SK-N-SH treated with all-trans-retinoic acid at 6 μM for 48 hours (cell line): Measurements from ENCODE around the gene CAMSAP3.

Experiments used
- ATAC-seq: fragments of 200-7000 bp; cut with Tn5 transposase; 3 replicates; pipeline ENCODE4 v1.9.1; 2020; ENCODE audit warnings: mild to moderate bottlenecking, moderate library complexity
- ARNTL ChIP-seq: fragments of 450-650 bp; formaldehyde crosslinking; IDR thresholded peaks from 2 replicates; pipeline ENCODE4 v1.5.0; 2020; ENCODE audit warnings: low read depth, mild to moderate bottlenecking, moderate library complexity, borderline replicate concordance
- BACH2 ChIP-seq: fragments of 250-450 bp; sonication (Bioruptor Pico); IDR thresholded peaks from 2 replicates; pipeline ENCODE4 v1.9.0; 2021; ENCODE audit warnings: mild to moderate bottlenecking, borderline replicate concordance
- CREB5 ChIP-seq: fragments of 250-450 bp; sonication (Bioruptor Pico); IDR thresholded peaks from 2 replicates; pipeline ENCODE4 v1.5.1; 2020; ENCODE audit warnings: low read depth, mild to moderate bottlenecking, moderate library complexity
- CSDC2 ChIP-seq: fragments of 250-450 bp; sonication (Bioruptor Pico); IDR thresholded peaks from 2 replicates; pipeline ENCODE4 v1.5.0; 2020; ENCODE audit warnings: mild to moderate bottlenecking, moderate library complexity
- CSRNP3 ChIP-seq: fragments of 250-450 bp; sonication (Bioruptor Pico); IDR thresholded peaks from 2 replicates; pipeline ENCODE4 v1.5.1; 2021; ENCODE audit warnings: mild to moderate bottlenecking, moderate library complexity
- ESRRG ChIP-seq: fragments of 250-450 bp; sonication (Bioruptor Pico); IDR thresholded peaks from 2 replicates; pipeline ENCODE4 v1.6.1; 2021; ENCODE audit warnings: mild to moderate bottlenecking
- GLIS3 ChIP-seq: fragments of 250-450 bp; sonication (Bioruptor Pico); IDR thresholded peaks from 2 replicates; pipeline ENCODE4 v1.5.0; 2020; ENCODE audit warnings: mild to moderate bottlenecking, moderate library complexity
- ISL1 ChIP-seq: fragments of 250-450 bp; sonication (Bioruptor Pico); IDR thresholded peaks from 2 replicates; pipeline ENCODE4 v2.1.2; 2022; ENCODE audit warnings: mild to moderate bottlenecking, moderate library complexity
- OSR1 ChIP-seq: fragments of 250-450 bp; sonication (Bioruptor Pico); IDR thresholded peaks from 2 replicates; pipeline ENCODE4 v1.8.0; 2022; ENCODE audit warnings: moderate library complexity, mild to moderate bottlenecking, inconsistent platforms
- POU6F1 ChIP-seq: fragments of 250-450 bp; sonication (Bioruptor Pico); IDR thresholded peaks from 2 replicates; pipeline ENCODE4 v1.8.0; 2021; ENCODE audit warnings: low read depth, mild to moderate bottlenecking, moderate library complexity, borderline replicate concordance
- PPARA ChIP-seq: fragments of 250-450 bp; sonication (Bioruptor Pico); IDR thresholded peaks from 2 replicates; pipeline ENCODE4 v1.5.0; 2020; ENCODE audit warnings: mild to moderate bottlenecking, borderline replicate concordance
- SNAI2 ChIP-seq: fragments of 250-450 bp; sonication (Bioruptor Pico); IDR thresholded peaks from 2 replicates; pipeline ENCODE4 v1.5.0; 2020; ENCODE audit warnings: mild to moderate bottlenecking, moderate library complexity
- TCF4 ChIP-seq: fragments of 250-450 bp; sonication (Bioruptor Pico); IDR thresholded peaks from 2 replicates; pipeline ENCODE4 v1.8.0; 2021; ENCODE audit warnings: mild to moderate bottlenecking, moderate library complexity, borderline replicate concordance
- TSHZ2 ChIP-seq: fragments of 250-450 bp; sonication (Bioruptor Pico); IDR thresholded peaks from 2 replicates; pipeline ENCODE4 v1.5.0; 2020; ENCODE audit warnings: mild to moderate bottlenecking, moderate library complexity
- ZC3H10 ChIP-seq: fragments of 250-450 bp; sonication (Bioruptor Pico); IDR thresholded peaks from 2 replicates; pipeline ENCODE4 v1.5.1; 2021; ENCODE audit warnings: mild to moderate bottlenecking, moderate library complexity
- ZFP3 ChIP-seq: fragments of 250-450 bp; sonication (Bioruptor Pico); IDR thresholded peaks from 2 replicates; pipeline ENCODE4 v1.5.0; 2020; ENCODE audit warnings: mild to moderate bottlenecking, moderate library complexity
- ZFP30 ChIP-seq: fragments of 450-650 bp; formaldehyde crosslinking; IDR thresholded peaks from 2 replicates; pipeline ENCODE4 v1.5.0; 2022; ENCODE audit warnings: mild to moderate bottlenecking, moderate library complexity
- ZNF565 ChIP-seq: fragments of 450-650 bp; formaldehyde crosslinking; conservative IDR thresholded peaks from 2 replicates; pipeline ENCODE4 v1.5.0; 2020; ENCODE audit warnings: low read depth, mild to moderate bottlenecking, moderate library complexity
- ZNF8 ChIP-seq: fragments of 450-650 bp; formaldehyde crosslinking; IDR thresholded peaks from 2 replicates; pipeline ENCODE4 v1.5.0; 2020; ENCODE audit warnings: mild to moderate bottlenecking, moderate library complexity

CAMSAP3 gene

GRCh38 chr19:7633698-7634097 lies 38.0 kb downstream of the CAMSAP3 start, which contains the start of gene PCP2:
Gene PCP2, minus strand, starts transcription at chr19:7633719. Its CDS starts 262 bp downstream, at chr19:7633457.
- no peak for TF ChIP-seq ZNF8 (CRISPR knock-in tag)
- TF ChIP-seq CSRNP3 (CRISPR knock-in tag): no peak
- no peak for TF ChIP-seq ZFP3 (CRISPR knock-in tag)
- TF ChIP-seq GLIS3 (CRISPR knock-in tag): no peak
- TF ChIP-seq PPARA (CRISPR knock-in tag): no peak
- TF ChIP-seq ZNF565: no peak
- no peak for TF ChIP-seq TCF4
- no peak for TF ChIP-seq CSDC2 (CRISPR knock-in tag)
- no peak for TF ChIP-seq ZC3H10 (CRISPR knock-in tag)
- TF ChIP-seq OSR1 (CRISPR knock-in tag): no peak
- no peak for TF ChIP-seq ZFP30 (CRISPR knock-in tag)
- TF ChIP-seq TSHZ2 (CRISPR knock-in tag): no peak
- TF ChIP-seq SNAI2: no peak
- TF ChIP-seq BACH2: no peak
- TF ChIP-seq, all 23 proteins: peak for 0
- ATAC-seq: no peak

- TF ChIP-seq ZC3H10 (CRISPR knock-in tag) (no peak), TCF4 (no peak), ISL1 (CRISPR knock-in tag) (no peak), CREB5 (CRISPR knock-in tag) (no peak), ZFP30 (CRISPR knock-in tag) (no peak), POU6F1 (no peak), OSR1 (CRISPR knock-in tag) (no peak), PPARA (CRISPR knock-in tag) (no peak), ESRRG (no peak), ARNTL (no peak)
- no peak for ATAC-seq
Measured at GRCh38 chr19:7635670-7636069, 40.0 kb downstream of the CAMSAP3 start.

GRCh38 chr19:7636317-7636690 lies 40.6 kb downstream of the CAMSAP3 start:
- no peak for ATAC-seq
- TF ChIP-seq SNAI2 (no peak), POU6F1 (no peak), CSRNP3 (CRISPR knock-in tag) (no peak)
